WI38 (cell line): ENCODE data around the gene PPCDC.

ENCODE experiments used
- H3K4me3 ChIP-seq: 2 replicates; pipeline ENCODE4 v1.5.1; 2011; ENCODE audit warnings: low read depth, mild to moderate bottlenecking, control low read depth, low read length
- CTCF ChIP-seq: IDR thresholded peaks from 2 replicates; pipeline ENCODE4 v1.5.1; 2012; ENCODE audit warnings: low read depth, mild to moderate bottlenecking, control low read depth, low read length

Gene PPCDC

GRCh38 chr15:75059607-75060006, 36.2 kb downstream of the PPCDC start:
- no peak for TF ChIP-seq CTCF
- no peak overlapping the region for H3K4me3 ChIP-seq

GRCh38 chr15:75061272-75061671, 37.9 kb downstream of the PPCDC start:
- TF ChIP-seq CTCF = no peak
- no peak overlapping the region for H3K4me3 ChIP-seq

GRCh38 chr15:75062706-75063105, 39.3 kb downstream of the PPCDC start:
- no peak for TF ChIP-seq CTCF

GRCh38 chr15:75063338-75063737, 39.9 kb downstream of the PPCDC start:
- no peak for TF ChIP-seq CTCF

More at GRCh38 chr15:75062706-75063105, 39.3 kb downstream of the PPCDC start:
- no peak overlapping the region for H3K4me3 ChIP-seq

GRCh38 chr15:75063889-75064288, 40.5 kb downstream of the PPCDC start:
- no peak overlapping the region for H3K4me3 ChIP-seq
- TF ChIP-seq CTCF = no peak

More at GRCh38 chr15:75063338-75063737, 39.9 kb downstream of the PPCDC start:
- no peak overlapping the region for H3K4me3 ChIP-seq

- H3K4me3 ChIP-seq = no peak overlapping the region
- TF ChIP-seq CTCF = no peak
Observed at GRCh38 chr15:75064846-75065245, 41.5 kb downstream of the PPCDC start.

- no peak for TF ChIP-seq CTCF
- H3K4me3 ChIP-seq = no peak overlapping the region
Observed at GRCh38 chr15:75065467-75065850, 42.1 kb downstream of the PPCDC start.
